Measurements from ENCODE around the gene EML2.

The EML2 gene

DNA sequence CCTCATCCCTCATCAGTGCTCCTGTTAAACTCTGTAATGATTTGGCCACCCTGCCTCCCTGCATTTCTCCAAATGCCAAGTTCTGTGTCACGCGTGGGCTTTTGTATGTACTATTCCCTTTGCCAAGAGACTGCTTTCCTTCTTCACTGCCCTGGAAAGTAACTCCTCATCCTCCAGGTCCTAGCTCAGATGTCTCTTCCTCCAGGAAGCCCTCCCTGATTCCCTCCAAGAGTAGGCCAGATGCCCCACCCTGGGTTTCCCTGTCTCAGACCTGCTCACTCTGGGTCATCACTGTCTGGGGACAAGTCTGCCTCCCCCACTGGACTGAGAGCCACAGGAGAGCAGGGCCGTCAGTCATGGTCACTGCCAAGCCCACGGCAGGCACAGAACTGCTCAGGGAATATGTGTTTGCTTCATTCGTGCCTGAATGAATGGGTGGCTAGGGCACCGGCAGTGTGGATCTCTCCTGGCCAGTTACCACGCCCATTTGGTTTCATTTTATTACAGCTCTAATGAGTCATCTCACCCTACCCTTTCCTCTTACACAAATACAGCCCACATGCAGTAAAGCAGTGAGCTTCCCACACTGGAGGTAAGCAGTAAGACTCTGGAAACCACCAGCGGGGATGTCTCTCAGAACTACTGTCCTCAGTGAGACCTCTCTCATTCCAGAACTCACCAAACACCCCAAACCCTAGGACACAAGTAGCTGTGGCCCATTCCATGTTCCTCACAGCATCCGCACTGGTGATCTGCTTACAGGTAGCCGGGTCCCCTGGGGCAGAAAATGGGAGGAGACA lies 25.1 kb downstream of the EML2 start (continued):
- TF ChIP-seq KLF9 (tag by site-specific recombination; IDR thresholded peaks at IDR 0.05; ENCODE audit: low read depth), result peak; percentile 89
- no peak for TF ChIP-seq ZNF596 (tag by site-specific recombination; IDR thresholded peaks at IDR 0.05)
- TF ChIP-seq GLIS2 (tag by site-specific recombination; IDR thresholded peaks at IDR 0.05), result no peak; the same call in 1 of the 2 replicates
- TF ChIP-seq BCL6B (tag by site-specific recombination; IDR thresholded peaks at IDR 0.05), result no peak

- Histone ChIP-seq H3K4me1 (ENCODE audit: control insufficient read depth, insufficient read depth, low read length) (peaks cover under 1% of the 10 kb centered on the region), H3K27ac (ENCODE audit: extremely low read depth, low read depth, low read length) (no peak overlapping the region), H3K4me3 (ENCODE audit: low read depth, low read length) (no peak overlapping the region), H3K9me3 (ENCODE audit: control insufficient read depth, insufficient read depth, low read depth, low read length) (no peaks in the 10 kb centered on the region), H3K36me3 (ENCODE audit: control insufficient read depth in 2 of 2, insufficient read depth in 1 of 2, low read length in 2 of 2) (peaks cover 30 to 41% of the 10 kb centered on the region in 2 experiments)
- TF ChIP-seq ZNF558 (tag by site-specific recombination; IDR thresholded peaks at IDR 0.05), result 0 out of 2 replicates have a peak, but pooled peaks have one; percentile 32
- TF ChIP-seq ZNF670 (tag by site-specific recombination; IDR thresholded peaks at IDR 0.05; ENCODE audit: low read depth), result no peak
- 0 out of 2 replicates have a peak, but pooled peaks have one; percentile 34 for TF ChIP-seq TRIM28 (IDR thresholded peaks at IDR 0.05; ENCODE audit: borderline replicate concordance, low read length)
- TF ChIP-seq ZNF677 (tag by site-specific recombination; IDR thresholded peaks at IDR 0.05), result peak; percentile 77
- POLR2A ChIA-PET, result no interaction called here
- CTCF ChIA-PET, result interaction anchor here (9.0 kb wide), 1 partner anchor 32 kb away, joined by 155 read pairs; the partner anchor contains the start of gene EML2
These were observed 30.2 kb downstream of the EML2 start for GRCh38 chr19:45608948-45609347.

GRCh38 chr19:45607071-45608029 lies 31.8 kb downstream of the EML2 start:
- 0 out of 2 replicates have a peak overlapping the region, but pooled peaks have one; percentile 6 for H3K4me3 ChIP-seq (ENCODE audit: low read depth, low read length)
- peaks cover 19 to 25% of the 10 kb centered on the region in 2 experiments for H3K36me3 ChIP-seq (ENCODE audit: control insufficient read depth in 2 of 2, insufficient read depth in 1 of 2, low read length in 2 of 2)
- no peaks in the 10 kb centered on the region; the same call in 1 of the 2 replicates for H3K4me1 ChIP-seq (ENCODE audit: control insufficient read depth, insufficient read depth, low read length)
- POLR2A ChIA-PET, result interaction anchor here (0.6 to 2.0 kb wide), 2 partner anchors 34 to 1971 kb away, joined by 3 to 6 read pairs; no protein-coding TSS in a partner anchor
- peak overlapping the region; percentile 29; the same call in 1 of the 2 replicates for H3K27ac ChIP-seq (ENCODE audit: extremely low read depth, low read depth, low read length)
- no peaks in the 10 kb centered on the region for H3K9me3 ChIP-seq (ENCODE audit: control insufficient read depth, insufficient read depth, low read depth, low read length)
- CTCF ChIA-PET, result interaction anchor here (0.7 to 9.0 kb wide), 11 partner anchors 9 to 1511 kb away, joined by 3 to 155 read pairs (median 4); partner anchors contain the start of gene EML2
- TF ChIP-seq SP3 (tag by site-specific recombination; IDR thresholded peaks at IDR 0.05) (0 out of 2 replicates have a peak, but pooled peaks have one; percentile 15), ZNF121 (tag by site-specific recombination; IDR thresholded peaks at IDR 0.05) (no peak), ZNF654 (tag by site-specific recombination; IDR thresholded peaks at IDR 0.05; ENCODE audit: low read depth) (peak; percentile 43), PRDM1 (tag by site-specific recombination; IDR thresholded peaks at IDR 0.05) (peak; percentile 93), TCF7L2 (IDR thresholded peaks at IDR 0.05; ENCODE audit: borderline replicate concordance, low read depth, low read length) (peak; percentile 82; the same call in 1 of the 2 replicates), SP7 (tag by site-specific recombination; IDR thresholded peaks at IDR 0.05) (peak; percentile 60), ZFP37 (tag by site-specific recombination; IDR thresholded peaks at IDR 0.05) (0 out of 2 replicates have a peak, but pooled peaks have one; percentile 39), MEIS1 (CRISPR knock-in tag; IDR thresholded peaks at IDR 0.05; ENCODE audit: borderline replicate concordance) (no peak), ZBTB8A (tag by site-specific recombination; IDR thresholded peaks at IDR 0.05) (peak; percentile 20; the same call in 1 of the 2 replicates), ZNF843 (tag by site-specific recombination; IDR thresholded peaks at IDR 0.05) (peak; percentile 49; the same call in 1 of the 2 replicates), ZNF548 (tag by site-specific recombination; IDR thresholded peaks at IDR 0.05) (no peak), ZNF341 (tag by site-specific recombination; IDR thresholded peaks at IDR 0.05; ENCODE audit: low read depth) (peak; percentile 26; the same call in 1 of the 2 replicates)
- TF ChIP-seq, protein P1, sequence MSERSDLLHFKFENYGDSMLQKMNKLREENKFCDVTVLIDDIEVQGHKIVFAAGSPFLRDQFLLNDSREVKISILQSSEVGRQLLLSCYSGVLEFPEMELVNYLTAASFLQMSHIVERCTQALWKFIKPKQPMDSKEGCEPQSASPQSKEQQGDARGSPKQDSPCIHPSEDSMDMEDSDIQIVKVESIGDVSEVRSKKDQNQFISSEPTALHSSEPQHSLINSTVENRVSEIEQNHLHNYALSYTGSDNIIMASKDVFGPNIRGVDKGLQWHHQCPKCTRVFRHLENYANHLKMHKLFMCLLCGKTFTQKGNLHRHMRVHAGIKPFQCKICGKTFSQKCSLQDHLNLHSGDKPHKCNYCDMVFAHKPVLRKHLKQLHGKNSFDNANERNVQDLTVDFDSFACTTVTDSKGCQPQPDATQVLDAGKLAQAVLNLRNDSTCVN (tag by site-specific recombination; optimal IDR thresholded peaks at IDR 0.05), result peak; percentile 36
- TF ChIP-seq, protein P2, sequence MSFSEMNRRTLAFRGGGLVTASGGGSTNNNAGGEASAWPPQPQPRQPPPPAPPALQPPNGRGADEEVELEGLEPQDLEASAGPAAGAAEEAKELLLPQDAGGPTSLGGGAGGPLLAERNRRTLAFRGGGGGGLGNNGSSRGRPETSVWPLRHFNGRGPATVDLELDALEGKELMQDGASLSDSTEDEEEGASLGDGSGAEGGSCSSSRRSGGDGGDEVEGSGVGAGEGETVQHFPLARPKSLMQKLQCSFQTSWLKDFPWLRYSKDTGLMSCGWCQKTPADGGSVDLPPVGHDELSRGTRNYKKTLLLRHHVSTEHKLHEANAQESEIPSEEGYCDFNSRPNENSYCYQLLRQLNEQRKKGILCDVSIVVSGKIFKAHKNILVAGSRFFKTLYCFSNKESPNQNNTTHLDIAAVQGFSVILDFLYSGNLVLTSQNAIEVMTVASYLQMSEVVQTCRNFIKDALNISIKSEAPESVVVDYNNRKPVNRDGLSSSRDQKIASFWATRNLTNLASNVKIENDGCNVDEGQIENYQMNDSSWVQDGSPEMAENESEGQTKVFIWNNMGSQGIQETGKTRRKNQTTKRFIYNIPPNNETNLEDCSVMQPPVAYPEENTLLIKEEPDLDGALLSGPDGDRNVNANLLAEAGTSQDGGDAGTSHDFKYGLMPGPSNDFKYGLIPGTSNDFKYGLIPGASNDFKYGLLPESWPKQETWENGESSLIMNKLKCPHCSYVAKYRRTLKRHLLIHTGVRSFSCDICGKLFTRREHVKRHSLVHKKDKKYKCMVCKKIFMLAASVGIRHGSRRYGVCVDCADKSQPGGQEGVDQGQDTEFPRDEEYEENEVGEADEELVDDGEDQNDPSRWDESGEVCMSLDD (tag by site-specific recombination; IDR thresholded peaks at IDR 0.05), result peak; percentile 45; the same call in 1 of the 2 replicates
- TF ChIP-seq, protein P3, sequence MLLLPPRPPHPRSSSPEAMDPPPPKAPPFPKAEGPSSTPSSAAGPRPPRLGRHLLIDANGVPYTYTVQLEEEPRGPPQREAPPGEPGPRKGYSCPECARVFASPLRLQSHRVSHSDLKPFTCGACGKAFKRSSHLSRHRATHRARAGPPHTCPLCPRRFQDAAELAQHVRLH (tag by site-specific recombination; IDR thresholded peaks at IDR 0.05), result peak; percentile 36; the same call in 1 of the 2 replicates
